ENCODE results near the gene ACP3.

Gene ACP3

GRCh38 chr3:132401255-132401654 lies 84.0 kb downstream of the ACP3 start:
- no peak overlapping the region for H3K18ac ChIP-seq (ENCODE audit: low read length)
- H2AK5ac ChIP-seq (ENCODE audit: low read length), result no peak overlapping the region
- no peaks in the 10 kb centered on the region for H3K4me1 ChIP-seq (ENCODE audit: control insufficient read depth in 1 of 2, insufficient read depth in 2 of 2, low read length in 2 of 2)
- no peak overlapping the region for H2BK12ac ChIP-seq (ENCODE audit: low read length)
- no peaks in the 10 kb centered on the region for H3K9me3 ChIP-seq (ENCODE audit: insufficient read depth, low read depth, low read length)
- WGBS (ENCODE audit: extremely low coverage, insufficient coverage, insufficient read length), result no CpG with 5 or more reads among the region's 13 CpGs
- no peak overlapping the region for H4K12ac ChIP-seq (ENCODE audit: low read depth, low read length)
- H3K27me3 ChIP-seq (ENCODE audit: insufficient read depth, low read length), result no peaks in the 10 kb centered on the region
- no peak overlapping the region for H3K4ac ChIP-seq (ENCODE audit: low read depth, low read length)
- no peak overlapping the region for H4K91ac ChIP-seq (ENCODE audit: low read depth, low read length)
- H2AFZ ChIP-seq (ENCODE audit: insufficient read depth, low read length, poor library complexity), result no peak overlapping the region
- H3K4me3 ChIP-seq (ENCODE audit: low read depth, low read length), result no peak overlapping the region
- H3K23ac ChIP-seq (ENCODE audit: low read length), result no peak overlapping the region
- no peak overlapping the region for H3K27ac ChIP-seq (ENCODE audit: low read depth, low read length)
- H3K36me3 ChIP-seq (ENCODE audit: control insufficient read depth in 1 of 2, insufficient read depth in 2 of 2, low read length in 2 of 2), result no peaks in the 10 kb centered on the region
- no peaks in the 10 kb centered on the region for H3K79me2 ChIP-seq (ENCODE audit: control insufficient read depth, insufficient read depth, low read length, poor library complexity)
- no peak for DNase-seq
- H4K8ac ChIP-seq (ENCODE audit: low read depth, low read length), result no peak overlapping the region
- no peak overlapping the region for H2BK120ac ChIP-seq (ENCODE audit: insufficient read depth, low read length, poor library complexity)
- no peak overlapping the region for H3K9ac ChIP-seq (ENCODE audit: low read length)
- H3K79me1 ChIP-seq (ENCODE audit: low read length), result no peaks in the 10 kb centered on the region
- no peak overlapping the region for H3K4me2 ChIP-seq (ENCODE audit: low read length)
- H2BK5ac ChIP-seq (ENCODE audit: low read depth, low read length, poor library complexity), result no peak overlapping the region
- H3K14ac ChIP-seq (ENCODE audit: low read length), result no peak overlapping the region

GRCh38 chr3:132404276-132404675 lies 87.1 kb downstream of the ACP3 start:
- H3K79me1 ChIP-seq (ENCODE audit: low read length), result no peaks in the 10 kb centered on the region
- no peaks in the 10 kb centered on the region for H3K36me3 ChIP-seq (ENCODE audit: control insufficient read depth in 1 of 2, insufficient read depth in 2 of 2, low read length in 2 of 2)
- no CpG with 5 or more reads among the region's 3 CpGs for WGBS (ENCODE audit: extremely low coverage, insufficient coverage, insufficient read length)
- H2AK5ac ChIP-seq (ENCODE audit: low read length), result no peak overlapping the region
- no peak overlapping the region for H3K4ac ChIP-seq (ENCODE audit: low read depth, low read length)
- H4K91ac ChIP-seq (ENCODE audit: low read depth, low read length), result no peak overlapping the region
- H2AFZ ChIP-seq (ENCODE audit: insufficient read depth, low read length, poor library complexity), result no peak overlapping the region
- H3K4me2 ChIP-seq (ENCODE audit: low read length), result no peak overlapping the region
- H2BK120ac ChIP-seq (ENCODE audit: insufficient read depth, low read length, poor library complexity), result no peak overlapping the region
- H3K14ac ChIP-seq (ENCODE audit: low read length), result no peak overlapping the region
- no peak for DNase-seq
- no peak overlapping the region for H2BK12ac ChIP-seq (ENCODE audit: low read length)
- H3K79me2 ChIP-seq (ENCODE audit: control insufficient read depth, insufficient read depth, low read length, poor library complexity), result no peaks in the 10 kb centered on the region
- H4K8ac ChIP-seq (ENCODE audit: low read depth, low read length), result no peak overlapping the region
- no peaks in the 10 kb centered on the region for H3K27me3 ChIP-seq (ENCODE audit: insufficient read depth, low read length)
- H3K18ac ChIP-seq (ENCODE audit: low read length), result no peak overlapping the region
- H4K12ac ChIP-seq (ENCODE audit: low read depth, low read length), result no peak overlapping the region
- no peak overlapping the region for H2BK5ac ChIP-seq (ENCODE audit: low read depth, low read length, poor library complexity)
- no peaks in the 10 kb centered on the region for H3K4me1 ChIP-seq (ENCODE audit: control insufficient read depth in 1 of 2, insufficient read depth in 2 of 2, low read length in 2 of 2)
- H3K9ac ChIP-seq (ENCODE audit: low read length), result no peak overlapping the region
- H3K9me3 ChIP-seq (ENCODE audit: insufficient read depth, low read depth, low read length), result no peaks in the 10 kb centered on the region
- H3K23ac ChIP-seq (ENCODE audit: low read length), result no peak overlapping the region
- no peak overlapping the region for H3K4me3 ChIP-seq (ENCODE audit: low read depth, low read length)
- H3K27ac ChIP-seq (ENCODE audit: low read depth, low read length), result no peak overlapping the region

GRCh38 chr3:132405188-132405587 lies 88.0 kb downstream of the ACP3 start:
- H3K9me3 ChIP-seq (ENCODE audit: insufficient read depth, low read depth, low read length), result no peaks in the 10 kb centered on the region
- DNase-seq, result no peak
- H2BK120ac ChIP-seq (ENCODE audit: insufficient read depth, low read length, poor library complexity), result no peak overlapping the region
- no peak overlapping the region for H2BK12ac ChIP-seq (ENCODE audit: low read length)
- H3K4me1 ChIP-seq (ENCODE audit: control insufficient read depth in 1 of 2, insufficient read depth in 2 of 2, low read length in 2 of 2), result no peaks in the 10 kb centered on the region
- no peak overlapping the region for H3K18ac ChIP-seq (ENCODE audit: low read length)
- H4K12ac ChIP-seq (ENCODE audit: low read depth, low read length), result no peak overlapping the region
- H3K23ac ChIP-seq (ENCODE audit: low read length), result no peak overlapping the region
- H3K4me2 ChIP-seq (ENCODE audit: low read length), result no peak overlapping the region
- H3K36me3 ChIP-seq (ENCODE audit: control insufficient read depth in 1 of 2, insufficient read depth in 2 of 2, low read length in 2 of 2), result no peaks in the 10 kb centered on the region
- no peak overlapping the region for H3K9ac ChIP-seq (ENCODE audit: low read length)
- H3K14ac ChIP-seq (ENCODE audit: low read length), result no peak overlapping the region
- no peak overlapping the region for H2AK5ac ChIP-seq (ENCODE audit: low read length)
- no peak overlapping the region for H3K27ac ChIP-seq (ENCODE audit: low read depth, low read length)
- no peaks in the 10 kb centered on the region for H3K27me3 ChIP-seq (ENCODE audit: insufficient read depth, low read length)
- no peak overlapping the region for H3K4ac ChIP-seq (ENCODE audit: low read depth, low read length)
- H3K79me2 ChIP-seq (ENCODE audit: control insufficient read depth, insufficient read depth, low read length, poor library complexity), result no peaks in the 10 kb centered on the region
- no peak overlapping the region for H3K4me3 ChIP-seq (ENCODE audit: low read depth, low read length)
- H3K79me1 ChIP-seq (ENCODE audit: low read length), result no peaks in the 10 kb centered on the region
- no peak overlapping the region for H4K8ac ChIP-seq (ENCODE audit: low read depth, low read length)
- no peak overlapping the region for H4K91ac ChIP-seq (ENCODE audit: low read depth, low read length)
- H2BK5ac ChIP-seq (ENCODE audit: low read depth, low read length, poor library complexity), result no peak overlapping the region
- H2AFZ ChIP-seq (ENCODE audit: insufficient read depth, low read length, poor library complexity), result no peak overlapping the region
- no CpG with 5 or more reads among the region's 1 CpG for WGBS (ENCODE audit: extremely low coverage, insufficient coverage, insufficient read length)

DNA sequence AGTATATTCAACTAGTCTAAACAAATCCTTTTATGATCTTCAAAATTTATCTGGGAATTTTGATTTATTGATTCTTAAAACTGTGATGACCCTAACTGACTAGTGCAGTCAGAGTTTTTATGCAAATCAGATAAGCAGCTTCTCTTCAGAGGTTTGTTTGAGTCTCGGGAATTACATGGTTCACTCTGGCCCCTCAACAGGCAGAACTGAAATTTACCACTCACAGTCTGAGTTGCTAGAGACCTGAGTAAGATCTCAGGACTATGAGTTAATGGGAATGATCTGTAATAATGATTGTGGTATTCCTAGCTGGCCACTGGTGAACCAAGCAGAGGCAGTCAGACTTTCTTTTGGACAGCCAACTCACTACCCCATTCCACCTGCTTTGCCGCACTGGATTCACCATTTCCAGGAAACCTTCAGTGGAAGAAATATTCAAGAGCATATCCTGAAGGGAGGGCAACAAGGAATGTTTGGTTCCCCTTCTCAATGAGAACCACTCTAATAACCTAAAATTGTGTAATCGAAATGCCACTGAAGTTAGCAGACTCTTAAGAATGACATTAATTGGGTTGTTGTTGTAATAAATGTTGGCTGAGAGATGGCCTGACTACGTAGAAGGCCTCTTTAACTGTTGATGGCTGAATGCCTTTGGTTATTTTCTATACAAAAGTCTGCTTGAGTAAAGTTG lies 88.5 kb downstream of the ACP3 start:
- WGBS (ENCODE audit: extremely low coverage, insufficient coverage, insufficient read length), result no CpG with 5 or more reads among the region's 4 CpGs
- Histone ChIP-seq H3K79me1 (ENCODE audit: low read length) (no peaks in the 10 kb centered on the region), H2AFZ (ENCODE audit: insufficient read depth, low read length, poor library complexity) (no peak overlapping the region)

More for the DNA sequence above, 88.5 kb downstream of the ACP3 start:
- Histone ChIP-seq H3K9me3 (ENCODE audit: insufficient read depth, low read depth, low read length) (no peaks in the 10 kb centered on the region), H4K8ac (ENCODE audit: low read depth, low read length) (no peak overlapping the region), H3K4me3 (ENCODE audit: low read depth, low read length) (no peak overlapping the region), H2BK120ac (ENCODE audit: insufficient read depth, low read length, poor library complexity) (no peak overlapping the region), H3K4me2 (ENCODE audit: low read length) (no peak overlapping the region), H3K36me3 (ENCODE audit: control insufficient read depth in 1 of 2, insufficient read depth in 2 of 2, low read length in 2 of 2) (no peaks in the 10 kb centered on the region), H3K14ac (ENCODE audit: low read length) (no peak overlapping the region), H3K9ac (ENCODE audit: low read length) (no peak overlapping the region), H3K79me2 (ENCODE audit: control insufficient read depth, insufficient read depth, low read length, poor library complexity) (no peaks in the 10 kb centered on the region), H2AK5ac (ENCODE audit: low read length) (no peak overlapping the region), H3K18ac (ENCODE audit: low read length) (no peak overlapping the region), H3K4ac (ENCODE audit: low read depth, low read length) (no peak overlapping the region), H2BK12ac (ENCODE audit: low read length) (no peak overlapping the region), H3K27me3 (ENCODE audit: insufficient read depth, low read length) (no peaks in the 10 kb centered on the region), H3K4me1 (ENCODE audit: control insufficient read depth in 1 of 2, insufficient read depth in 2 of 2, low read length in 2 of 2) (no peaks in the 10 kb centered on the region), H4K91ac (ENCODE audit: low read depth, low read length) (no peak overlapping the region), H3K23ac (ENCODE audit: low read length) (no peak overlapping the region), H4K12ac (ENCODE audit: low read depth, low read length) (no peak overlapping the region), H3K27ac (ENCODE audit: low read depth, low read length) (no peak overlapping the region), H2BK5ac (ENCODE audit: low read depth, low read length, poor library complexity) (no peak overlapping the region)
- DNase-seq, result no peak
